Ishikawa (cell line): Measurements from ENCODE around the gene PMAIP1.

Experiments
- EGR1 ChIP-seq: IDR thresholded peaks from 2 replicates; pipeline ENCODE4 v1.6.1; 2012
- FOXM1 ChIP-seq: IDR thresholded peaks from 2 replicates; pipeline ENCODE4 v1.6.1; 2012; ENCODE audit warnings: low read depth, borderline replicate concordance
- RAD21 ChIP-seq: IDR thresholded peaks from 2 replicates; pipeline ENCODE4 v1.6.1; 2012; ENCODE audit warnings: low read depth
- TAF1 ChIP-seq: IDR thresholded peaks from 2 replicates; pipeline ENCODE4 v1.6.1; 2012; ENCODE audit warnings: low read depth, mild to moderate bottlenecking
- TCF12 ChIP-seq: IDR thresholded peaks from 2 replicates; pipeline ENCODE4 v1.6.1; 2012; ENCODE audit warnings: low read depth
- TEAD4 ChIP-seq: IDR thresholded peaks from 2 replicates; pipeline ENCODE4 v1.6.1; 2012
- YY1 ChIP-seq: IDR thresholded peaks from 2 replicates; pipeline ENCODE4 v1.6.1; 2012; ENCODE audit warnings: low read depth
- TF ChIP-seq, protein P1 (sequence below): IDR thresholded peaks from 2 replicates; pipeline ENCODE4 v1.6.1; 2012
- TF ChIP-seq, protein P2 (sequence below): IDR thresholded peaks from 2 replicates; pipeline ENCODE4 v1.6.1; 2012
- TF ChIP-seq, protein P3 (sequence below): IDR thresholded peaks from 2 replicates; pipeline ENCODE4 v1.6.1; 2012; ENCODE audit warnings: low read depth, mild to moderate bottlenecking

DNA sequence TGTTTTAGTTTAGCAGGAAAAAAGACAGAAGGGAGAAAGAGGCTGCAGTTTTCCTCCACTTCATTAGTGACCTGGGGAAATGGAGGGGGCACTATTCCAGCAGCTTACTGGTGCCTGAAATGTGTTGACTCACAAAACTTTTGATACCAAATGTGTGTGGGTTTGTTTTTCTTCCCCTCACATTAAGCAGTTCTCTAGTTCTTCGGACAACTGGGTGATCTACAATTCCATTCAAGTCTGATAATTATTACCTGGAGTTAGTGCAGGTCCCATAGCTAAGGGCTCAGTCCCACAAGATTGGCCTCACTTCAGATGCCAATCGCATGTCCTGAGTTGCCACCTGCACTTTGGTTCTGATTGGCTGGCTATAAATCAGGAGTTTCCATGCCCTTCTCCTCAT, 28.4 kb downstream of the PMAIP1 start:
- no peak for TF ChIP-seq YY1
- TF ChIP-seq, protein P1, sequence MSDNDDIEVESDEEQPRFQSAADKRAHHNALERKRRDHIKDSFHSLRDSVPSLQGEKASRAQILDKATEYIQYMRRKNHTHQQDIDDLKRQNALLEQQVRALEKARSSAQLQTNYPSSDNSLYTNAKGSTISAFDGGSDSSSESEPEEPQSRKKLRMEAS = no peak
- TF ChIP-seq RAD21 = no peak
- TF ChIP-seq TAF1 = no peak
- no peak for TF ChIP-seq TCF12
- TF ChIP-seq TEAD4 = no peak
- TF ChIP-seq, protein P2, sequence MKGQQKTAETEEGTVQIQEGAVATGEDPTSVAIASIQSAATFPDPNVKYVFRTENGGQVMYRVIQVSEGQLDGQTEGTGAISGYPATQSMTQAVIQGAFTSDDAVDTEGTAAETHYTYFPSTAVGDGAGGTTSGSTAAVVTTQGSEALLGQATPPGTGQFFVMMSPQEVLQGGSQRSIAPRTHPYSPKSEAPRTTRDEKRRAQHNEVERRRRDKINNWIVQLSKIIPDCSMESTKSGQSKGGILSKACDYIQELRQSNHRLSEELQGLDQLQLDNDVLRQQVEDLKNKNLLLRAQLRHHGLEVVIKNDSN = no peak
- TF ChIP-seq FOXM1 = no peak
- no peak for TF ChIP-seq EGR1
- TF ChIP-seq, protein P3, sequence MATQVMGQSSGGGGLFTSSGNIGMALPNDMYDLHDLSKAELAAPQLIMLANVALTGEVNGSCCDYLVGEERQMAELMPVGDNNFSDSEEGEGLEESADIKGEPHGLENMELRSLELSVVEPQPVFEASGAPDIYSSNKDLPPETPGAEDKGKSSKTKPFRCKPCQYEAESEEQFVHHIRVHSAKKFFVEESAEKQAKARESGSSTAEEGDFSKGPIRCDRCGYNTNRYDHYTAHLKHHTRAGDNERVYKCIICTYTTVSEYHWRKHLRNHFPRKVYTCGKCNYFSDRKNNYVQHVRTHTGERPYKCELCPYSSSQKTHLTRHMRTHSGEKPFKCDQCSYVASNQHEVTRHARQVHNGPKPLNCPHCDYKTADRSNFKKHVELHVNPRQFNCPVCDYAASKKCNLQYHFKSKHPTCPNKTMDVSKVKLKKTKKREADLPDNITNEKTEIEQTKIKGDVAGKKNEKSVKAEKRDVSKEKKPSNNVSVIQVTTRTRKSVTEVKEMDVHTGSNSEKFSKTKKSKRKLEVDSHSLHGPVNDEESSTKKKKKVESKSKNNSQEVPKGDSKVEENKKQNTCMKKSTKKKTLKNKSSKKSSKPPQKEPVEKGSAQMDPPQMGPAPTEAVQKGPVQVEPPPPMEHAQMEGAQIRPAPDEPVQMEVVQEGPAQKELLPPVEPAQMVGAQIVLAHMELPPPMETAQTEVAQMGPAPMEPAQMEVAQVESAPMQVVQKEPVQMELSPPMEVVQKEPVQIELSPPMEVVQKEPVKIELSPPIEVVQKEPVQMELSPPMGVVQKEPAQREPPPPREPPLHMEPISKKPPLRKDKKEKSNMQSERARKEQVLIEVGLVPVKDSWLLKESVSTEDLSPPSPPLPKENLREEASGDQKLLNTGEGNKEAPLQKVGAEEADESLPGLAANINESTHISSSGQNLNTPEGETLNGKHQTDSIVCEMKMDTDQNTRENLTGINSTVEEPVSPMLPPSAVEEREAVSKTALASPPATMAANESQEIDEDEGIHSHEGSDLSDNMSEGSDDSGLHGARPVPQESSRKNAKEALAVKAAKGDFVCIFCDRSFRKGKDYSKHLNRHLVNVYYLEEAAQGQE = no peak
